Immature natural killer cell (primary cell): Measurements from ENCODE around the gene MEX3A. TPM values are rescaled to one million over a fixed set of nuclear protein-coding genes. Genes with fewer than 3 reads are reported as not detected.
A peak's percentile ranks its signal among the peaks of the same experiment; 100 is the strongest.
"Not testable (repeated sequence)": the region's sequence is repeated elsewhere in the genome, so short reads cannot be mapped to it uniquely, and the experiment has no call there.

Experiments used
- DNase-seq, 3 donors: peaks; one replicate each; pipeline ENCODE4 v3.0.0; 2022; ENCODE audit warnings: mixed read lengths in 1 of 3
- H3K27ac Mint-ChIP-seq, 6 donors: one replicate each; pipeline ENCODE4 v1.8.0; 2020; ENCODE audit warnings: mixed read lengths in 6 of 6, mild to moderate bottlenecking in 5 of 6, inconsistent platforms in 4 of 6, moderate library complexity in 3 of 6
- H3K27me3 Mint-ChIP-seq, 3 donors: one replicate each; pipeline ENCODE4 v1.8.0; 2020 to 2021; ENCODE audit warnings: low read depth in 3 of 3, mild to moderate bottlenecking in 3 of 3, mixed read lengths in 3 of 3, moderate library complexity in 3 of 3, inconsistent platforms in 1 of 3
- H3K36me3 Mint-ChIP-seq, 3 donors: one replicate each; pipeline ENCODE4 v1.8.0; 2020; ENCODE audit warnings: mixed read lengths in 3 of 3, inconsistent platforms in 2 of 3, mild to moderate bottlenecking in 2 of 3
- H3K4me1 Mint-ChIP-seq, 2 donors: one replicate each; pipeline ENCODE4 v1.8.0; 2020; ENCODE audit warnings: inconsistent platforms in 2 of 2, mild to moderate bottlenecking in 2 of 2, mixed read lengths in 2 of 2, moderate library complexity in 1 of 2
- H3K4me3 Mint-ChIP-seq, 5 donors: one replicate each; pipeline ENCODE4 v1.8.0; 2020; ENCODE audit warnings: mild to moderate bottlenecking in 5 of 5, mixed read lengths in 5 of 5, inconsistent platforms in 3 of 5, moderate library complexity in 3 of 5
- H3K9me3 Mint-ChIP-seq, 6 donors: one replicate each; pipeline ENCODE4 v1.8.0; 2020; ENCODE audit warnings: mild to moderate bottlenecking in 6 of 6, mixed read lengths in 6 of 6, inconsistent platforms in 4 of 6, moderate library complexity in 3 of 6
- polyA plus RNA-seq, 3 donors: library from polyadenylated mRNA; unstranded; fragments of 300-500 nt; fragmentation: Illumina TruSeq; gene quantifications; one replicate each; pipeline ENCODE4 v1.2.3, GENCODE V29; 2021

MEX3A gene, protein sequence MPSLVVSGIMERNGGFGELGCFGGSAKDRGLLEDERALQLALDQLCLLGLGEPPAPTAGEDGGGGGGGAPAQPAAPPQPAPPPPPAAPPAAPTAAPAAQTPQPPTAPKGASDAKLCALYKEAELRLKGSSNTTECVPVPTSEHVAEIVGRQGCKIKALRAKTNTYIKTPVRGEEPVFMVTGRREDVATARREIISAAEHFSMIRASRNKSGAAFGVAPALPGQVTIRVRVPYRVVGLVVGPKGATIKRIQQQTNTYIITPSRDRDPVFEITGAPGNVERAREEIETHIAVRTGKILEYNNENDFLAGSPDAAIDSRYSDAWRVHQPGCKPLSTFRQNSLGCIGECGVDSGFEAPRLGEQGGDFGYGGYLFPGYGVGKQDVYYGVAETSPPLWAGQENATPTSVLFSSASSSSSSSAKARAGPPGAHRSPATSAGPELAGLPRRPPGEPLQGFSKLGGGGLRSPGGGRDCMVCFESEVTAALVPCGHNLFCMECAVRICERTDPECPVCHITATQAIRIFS
- polyA plus RNA-seq: not detected

- Mint-ChIP-seq H3K27ac (peak within 1 kb of the TSS in 2 of 6 donors; percentile 42 to 46), H3K36me3 (no peaks in the 10 kb centered on the region), H3K9me3 (no peaks in the 10 kb centered on the region), H3K27me3 (peaks cover 9 to 11% (median 10%) of the 10 kb centered on the region in 3 donors), H3K4me3 (peak within 1 kb of the TSS; percentile 79 to 89 (median 83)), H3K4me1 (peaks cover 0 to 17% of the 10 kb centered on the region in 2 donors)
- peak; percentile 53 to 57 (median 56) for DNase-seq
Measured at GRCh38 chr1:156082309-156083091, at the start of gene MEX3A. TSS of gene MEX3A (minus strand) at chr1:156082465. CDS start at chr1:156081998, 467 bp downstream.

GRCh38 chr1:156130578-156130942 is 48.3 kb upstream of the MEX3A start:
- no peak for DNase-seq
- H3K9me3 Mint-ChIP-seq: no peaks in the 10 kb centered on the region
- no peak overlapping the region for H3K27ac Mint-ChIP-seq
- no peak overlapping the region for H3K4me3 Mint-ChIP-seq
- H3K27me3 Mint-ChIP-seq: peaks cover 11 to 22% (median 12%) of the 10 kb centered on the region in 3 donors
- peaks cover 23 to 28% of the 10 kb centered on the region in 2 donors for H3K4me1 Mint-ChIP-seq
- H3K36me3 Mint-ChIP-seq: no peaks in the 10 kb centered on the region

GRCh38 chr1:156129687-156130577 is 47.7 kb upstream of the MEX3A start:
- H3K4me3 Mint-ChIP-seq: no peak overlapping the region
- DNase-seq: peak; percentile 69 to 73 (median 73)
- peaks cover 26 to 33% of the 10 kb centered on the region in 2 donors for H3K4me1 Mint-ChIP-seq
- peaks cover 0 to 2% (median 0%) of the 10 kb centered on the region in 6 donors for H3K9me3 Mint-ChIP-seq
- peak overlapping the region in 4 of 6 donors; percentile 39 to 80 (median 68) for H3K27ac Mint-ChIP-seq
- peaks cover 12 to 23% (median 16%) of the 10 kb centered on the region in 3 donors for H3K27me3 Mint-ChIP-seq
- H3K36me3 Mint-ChIP-seq: no peaks in the 10 kb centered on the region

- H3K36me3 Mint-ChIP-seq: no peaks in the 10 kb centered on the region
Measured at GRCh38 chr1:156128654-156129597, 46.7 kb upstream of the MEX3A start.

DNA sequence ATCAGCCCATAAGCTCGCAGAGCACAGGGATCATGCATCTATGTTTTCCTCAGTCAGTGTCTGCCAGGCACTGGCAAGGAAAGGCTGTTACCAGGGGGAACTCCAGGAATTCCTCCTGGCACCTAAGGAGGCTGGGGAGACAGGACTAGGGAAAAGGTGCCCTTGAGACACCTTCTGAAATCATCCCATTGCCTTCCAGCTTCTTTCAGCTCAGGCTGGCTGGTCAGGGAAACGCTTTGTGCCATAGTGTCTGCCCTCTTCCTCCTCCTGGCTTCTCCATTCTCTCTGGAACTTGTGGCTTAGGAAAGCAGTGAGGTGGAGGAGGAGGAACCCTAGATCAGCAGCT is 46.0 kb upstream of the MEX3A start:
- peaks cover 0 to 2% (median 0%) of the 10 kb centered on the region in 6 donors for H3K9me3 Mint-ChIP-seq
- H3K27me3 Mint-ChIP-seq: peaks cover 16 to 28% (median 18%) of the 10 kb centered on the region in 3 donors
- H3K4me1 Mint-ChIP-seq: peaks cover 36 to 49% of the 10 kb centered on the region in 2 donors
- DNase-seq: no peak
- no peaks in the 10 kb centered on the region for H3K36me3 Mint-ChIP-seq
- no peak overlapping the region for H3K4me3 Mint-ChIP-seq
- H3K27ac Mint-ChIP-seq: peak overlapping the region in 4 of 6 donors; percentile 53 to 88 (median 70)

More at GRCh38 chr1:156128654-156129597, 46.7 kb upstream of the MEX3A start:
- Mint-ChIP-seq H3K4me3 (no peak overlapping the region), H3K4me1 (peaks cover 35 to 43% of the 10 kb centered on the region in 2 donors), H3K27me3 (peaks cover 16 to 28% (median 18%) of the 10 kb centered on the region in 3 donors), H3K27ac (peak overlapping the region in 3 of 6 donors; percentile 11 to 88 (median 62)), H3K9me3 (peaks cover 0 to 2% (median 0%) of the 10 kb centered on the region in 6 donors)
- DNase-seq: no peak

DNA sequence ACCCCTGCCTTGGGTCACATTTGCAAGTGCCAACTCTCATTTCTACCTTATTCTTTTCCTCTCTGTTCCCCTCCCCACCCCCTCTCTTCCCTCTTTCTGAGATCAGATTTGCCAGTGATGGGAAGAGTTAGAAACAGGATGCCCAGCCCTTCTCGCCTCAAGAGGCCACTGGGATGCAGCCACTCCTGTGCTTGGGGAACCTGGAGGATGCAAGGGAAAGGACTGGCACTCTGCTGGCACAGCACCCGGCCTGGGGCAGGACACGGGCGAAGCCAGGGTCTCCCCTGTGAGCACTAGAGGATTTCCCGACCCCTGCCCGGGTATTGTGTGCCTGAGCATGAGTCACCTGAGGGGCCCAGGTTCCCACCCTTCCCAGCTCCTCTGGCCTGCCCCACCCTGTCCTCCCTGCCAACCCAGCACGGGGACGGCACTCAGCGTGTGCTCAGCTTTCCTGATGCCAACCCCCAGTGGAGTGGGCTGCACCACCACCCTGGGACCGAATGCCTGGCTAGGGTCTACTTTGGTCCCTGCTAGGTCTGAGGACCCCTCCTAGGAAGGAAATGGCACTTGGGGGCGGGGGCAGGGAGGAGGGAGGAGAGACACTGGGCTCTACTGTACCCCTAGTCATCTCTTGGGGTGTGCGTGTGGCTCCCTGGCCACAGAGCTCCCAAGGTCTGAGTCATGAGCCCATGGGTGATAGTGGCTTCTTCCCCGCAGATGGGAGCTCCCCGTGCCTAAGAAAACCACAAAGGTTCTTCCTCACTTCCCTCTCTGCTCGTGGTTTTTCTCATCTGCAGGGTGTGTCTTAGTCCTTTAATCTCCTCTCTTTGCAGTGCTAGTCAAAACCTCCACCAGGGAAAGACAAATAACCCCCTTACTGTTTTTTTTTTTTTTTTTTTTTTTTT is 44.6 kb upstream of the MEX3A start:
- Mint-ChIP-seq H3K36me3 (no peaks in the 10 kb centered on the region), H3K4me1 (peaks cover 36 to 53% of the 10 kb centered on the region in 2 donors), H3K4me3 (peak overlapping the region; percentile 22 to 67 (median 47)), H3K9me3 (peaks cover 0 to 2% (median 0%) of the 10 kb centered on the region in 6 donors), H3K27ac (peak overlapping the region; percentile 81 to 92 (median 85)), H3K27me3 (peaks cover 16 to 28% (median 20%) of the 10 kb centered on the region in 3 donors)
- peak; percentile 71 to 78 (median 72) for DNase-seq

GRCh38 chr1:156126043-156126629 is 43.9 kb upstream of the MEX3A start:
- Mint-ChIP-seq H3K4me3 (peak overlapping the region in 3 of 5 donors; percentile 3 to 23 (median 5)), H3K36me3 (no peaks in the 10 kb centered on the region), H3K27ac (peak overlapping the region; percentile 81 to 92 (median 85)), H3K27me3 (peaks cover 16 to 27% (median 20%) of the 10 kb centered on the region in 3 donors), H3K4me1 (peaks cover 36 to 53% of the 10 kb centered on the region in 2 donors), H3K9me3 (peaks cover 0 to 2% (median 0%) of the 10 kb centered on the region in 6 donors)
- peak; percentile 67 to 72 (median 71) for DNase-seq

DNA sequence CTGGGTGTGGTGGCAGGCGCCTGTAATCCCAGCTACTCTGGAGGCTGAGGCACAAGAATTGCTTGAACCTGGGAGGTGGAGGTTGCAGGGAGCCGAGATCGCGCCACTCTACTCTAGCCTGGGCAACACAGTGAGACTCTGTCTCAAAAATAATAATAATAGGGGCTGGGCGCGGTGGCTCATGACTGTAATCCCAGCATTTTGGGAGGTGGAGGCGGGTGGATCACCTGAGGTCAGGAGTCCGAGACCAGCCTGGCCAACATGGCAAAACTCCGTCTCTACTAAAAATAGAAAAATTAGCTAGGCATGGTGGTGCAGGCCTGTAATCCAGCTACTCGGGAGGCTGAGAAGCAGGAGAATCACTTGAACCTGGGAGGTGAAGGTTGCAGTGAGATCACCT is 43.3 kb upstream of the MEX3A start:
- Mint-ChIP-seq H3K27me3 (peaks cover 16 to 27% (median 20%) of the 10 kb centered on the region in 3 donors), H3K27ac (peak overlapping the region in 5 of 6 donors; percentile 85 to 93 (median 91)), H3K4me1 (peaks cover 36 to 53% of the 10 kb centered on the region in 2 donors)
- H3K36me3 Mint-ChIP-seq, DNase-seq, H3K4me3 Mint-ChIP-seq, H3K9me3 Mint-ChIP-seq: not testable (repeated sequence)

DNA sequence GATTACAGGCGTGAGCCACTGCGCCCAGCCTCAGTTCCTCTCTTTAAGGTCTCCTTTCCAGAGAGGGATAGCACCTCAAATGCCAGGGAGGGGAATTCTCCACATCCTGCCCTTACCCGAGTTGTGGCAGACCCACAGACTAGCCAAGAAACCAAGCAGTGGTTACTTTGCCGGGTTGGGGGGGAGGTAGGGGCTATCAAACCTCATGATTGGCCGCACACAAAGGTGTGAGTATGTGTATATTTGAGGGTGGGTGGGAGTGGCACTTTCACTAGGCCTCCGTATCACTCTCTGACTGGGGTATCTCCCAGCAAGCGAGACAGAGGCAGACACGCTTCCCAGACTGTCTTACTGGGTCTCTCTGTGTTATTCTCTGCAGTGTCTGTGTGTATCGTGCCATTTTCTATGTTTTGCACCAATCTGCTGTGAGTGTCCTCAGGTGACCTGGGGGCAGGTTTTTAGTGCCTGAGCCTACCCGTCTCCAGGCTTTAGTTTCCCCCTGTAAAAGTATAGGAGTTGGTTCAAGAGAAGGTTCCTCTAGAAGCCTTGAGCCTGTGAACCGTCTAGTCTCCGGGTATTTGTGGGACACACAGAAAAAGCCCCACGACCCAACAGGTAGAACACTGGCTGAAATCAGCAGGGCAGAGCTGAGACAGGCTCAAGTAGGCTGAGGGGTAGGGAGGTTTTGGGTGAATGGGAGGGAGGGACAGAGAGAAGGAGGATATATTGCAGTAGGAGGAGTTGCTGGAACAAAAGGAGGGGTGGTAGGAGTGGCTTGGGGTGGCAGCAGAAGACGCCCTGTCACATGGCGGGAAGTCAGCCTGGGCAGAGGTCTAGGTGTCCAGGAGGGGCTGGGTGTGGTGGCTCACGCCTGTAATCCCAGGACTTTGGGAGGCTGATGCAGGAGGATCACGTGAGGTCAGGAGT is 42.6 kb upstream of the MEX3A start:
- H3K4me1 Mint-ChIP-seq: peaks cover 36 to 53% of the 10 kb centered on the region in 2 donors
- DNase-seq: peak; percentile 55 to 65 (median 63)

More for the DNA sequence above, 42.6 kb upstream of the MEX3A start:
- Mint-ChIP-seq H3K9me3 (peaks cover 0 to 2% (median 0%) of the 10 kb centered on the region in 6 donors), H3K27me3 (peaks cover 11 to 21% (median 20%) of the 10 kb centered on the region in 3 donors), H3K27ac (peak overlapping the region; percentile 83 to 93 (median 90)), H3K36me3 (no peaks in the 10 kb centered on the region), H3K4me3 (peak overlapping the region in 2 of 5 donors; percentile 25 to 49)
